GM12873 (cell line): ENCODE results near the gene FAM180A.

Experiments
- CTCF ChIP-seq: IDR thresholded peaks from 2 replicates; pipeline ENCODE4 v1.5.1; 2012; ENCODE audit warnings: low read depth, mild to moderate bottlenecking, moderate library complexity, low read length, control low read depth; ENCODE audit not compliant: insufficient read depth; ENCODE audit errors: missing control alignments

The FAM180A gene

DNA sequence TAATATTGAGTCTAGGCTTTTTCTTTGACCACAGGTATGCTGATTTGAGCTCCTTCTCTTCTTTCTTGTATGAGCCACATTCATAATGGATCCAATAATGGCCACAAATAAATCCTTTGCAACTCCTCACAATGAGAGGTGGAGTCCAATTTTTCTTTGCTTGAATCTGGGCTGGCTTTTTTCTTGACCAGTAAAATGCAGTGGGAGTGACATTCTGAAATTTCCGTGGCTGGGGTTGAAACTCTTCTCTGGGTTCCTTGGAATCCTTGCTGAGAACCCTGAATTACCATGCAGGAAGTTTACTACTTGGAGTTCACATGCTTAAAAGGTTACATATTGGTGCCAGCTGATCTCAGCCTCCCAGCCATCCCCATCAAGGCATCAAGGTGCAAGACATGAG, 22.4 kb upstream of the FAM180A start:
- TF ChIP-seq CTCF, result no peak

GRCh38 chr7:135770139-135770710, 21.6 kb upstream of the FAM180A start:
- no peak for TF ChIP-seq CTCF

DNA sequence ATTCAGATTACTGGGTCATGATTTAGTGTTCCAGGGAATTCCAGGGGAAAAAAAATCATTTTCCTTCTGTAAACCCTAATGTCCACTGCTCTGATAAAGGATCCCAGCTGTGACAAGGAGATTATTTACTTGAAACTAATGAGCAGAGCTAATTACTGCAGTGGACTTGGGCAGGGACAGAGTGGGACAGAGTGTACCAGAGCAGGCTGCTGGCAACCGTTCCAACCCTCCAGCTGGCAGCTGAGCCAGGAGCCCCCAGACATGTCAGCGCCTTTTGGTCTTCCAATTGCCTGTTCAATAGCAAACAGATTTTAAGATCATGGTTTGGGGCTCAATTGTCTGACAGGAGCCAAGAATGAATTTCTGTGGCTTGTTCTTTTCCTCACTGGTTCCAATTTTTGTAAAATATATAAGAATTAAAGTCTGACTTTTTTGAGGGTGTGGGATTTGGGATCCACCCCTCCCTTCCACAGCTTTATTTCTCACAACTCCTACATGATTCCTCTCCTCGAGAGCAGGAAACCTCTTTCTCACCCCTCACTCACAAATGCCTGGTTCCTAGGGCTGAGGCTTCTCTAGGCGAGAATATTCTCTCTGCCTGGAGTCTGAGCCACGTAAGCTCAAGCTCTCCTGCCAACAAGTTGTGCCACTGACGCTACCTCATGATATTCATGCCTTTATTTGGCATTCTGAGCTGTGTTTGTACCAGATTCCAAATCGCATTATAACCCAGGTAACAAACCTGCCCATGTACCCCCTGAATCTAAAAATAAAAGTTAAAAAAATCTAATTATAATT, 20.6 kb upstream of the FAM180A start:
- TF ChIP-seq CTCF, result no peak

GRCh38 chr7:135768467-135768866, 19.9 kb upstream of the FAM180A start:
- TF ChIP-seq CTCF, result no peak

- TF ChIP-seq CTCF, result no peak
These were observed 19.5 kb upstream of the FAM180A start for GRCh38 chr7:135768064-135768463.

GRCh38 chr7:135763261-135763660, 14.6 kb upstream of the FAM180A start:
- TF ChIP-seq CTCF, result no peak

- TF ChIP-seq CTCF, result no peak
These were observed 13.3 kb upstream of the FAM180A start for GRCh38 chr7:135761751-135762488.
